Upper lobe of right lung (tissue), 1 donor: ENCODE data around the gene PMP22. TPM values are rescaled to one million over a fixed set of nuclear protein-coding genes. Genes with fewer than 3 reads are reported as not detected.

Source experiments
- ATAC-seq: fragments of 200-7000 bp; cut with Tn5 transposase; one replicate; pipeline ENCODE4 v1.9.1; 2020; ENCODE audit warnings: mild to moderate bottlenecking, moderate library complexity
- DNase-seq: peaks from one replicate; pipeline ENCODE4 v3.0.0-alpha.2; 2020
- H3K27ac ChIP-seq: fragments of 200-600 bp; one replicate; pipeline ENCODE4 v1.8.0; 2022
- H3K27me3 ChIP-seq: fragments of 200-600 bp; one replicate; pipeline ENCODE4 v1.8.0; 2022; ENCODE audit warnings: mild to moderate bottlenecking
- H3K36me3 ChIP-seq: fragments of 200-600 bp; one replicate; pipeline ENCODE4 v1.8.0; 2022
- H3K4me1 ChIP-seq: fragments of 200-600 bp; one replicate; pipeline ENCODE4 v1.8.0; 2022
- H3K4me3 ChIP-seq: fragments of 200-600 bp; one replicate; pipeline ENCODE4 v1.8.0; 2022; ENCODE audit warnings: mild to moderate bottlenecking
- H3K9me3 ChIP-seq: fragments of 200-600 bp; one replicate; pipeline ENCODE4 v1.8.0; 2022
- CTCF ChIP-seq: fragments of 200-600 bp; IDR thresholded peaks from one replicate; pipeline ENCODE4 v1.8.0; 2022; ENCODE audit warnings: antibody characterized with exemption
- intact Hi-C: fragments of 100-400 bp; cut with DNase I; formaldehyde crosslinking; loops from one replicate; pipeline ENCODE4 v1.11.0; 2022
- total RNA-seq: library from RNA; stranded (reverse); fragmentation: NEBNext Ultra II Directional; extraction: Animal tissue kit (Norgen Biotek cat#: 25700); gene quantifications from one replicate; pipeline ENCODE4 v1.2.1, GENCODE V29; 2021
- donor health status: DM: no; HTN: yes; CAD: no; lungs with severe emphysema.

PMP22 gene
- total RNA-seq, 1 donor from 2014 or later: 157 TPM

DNA sequence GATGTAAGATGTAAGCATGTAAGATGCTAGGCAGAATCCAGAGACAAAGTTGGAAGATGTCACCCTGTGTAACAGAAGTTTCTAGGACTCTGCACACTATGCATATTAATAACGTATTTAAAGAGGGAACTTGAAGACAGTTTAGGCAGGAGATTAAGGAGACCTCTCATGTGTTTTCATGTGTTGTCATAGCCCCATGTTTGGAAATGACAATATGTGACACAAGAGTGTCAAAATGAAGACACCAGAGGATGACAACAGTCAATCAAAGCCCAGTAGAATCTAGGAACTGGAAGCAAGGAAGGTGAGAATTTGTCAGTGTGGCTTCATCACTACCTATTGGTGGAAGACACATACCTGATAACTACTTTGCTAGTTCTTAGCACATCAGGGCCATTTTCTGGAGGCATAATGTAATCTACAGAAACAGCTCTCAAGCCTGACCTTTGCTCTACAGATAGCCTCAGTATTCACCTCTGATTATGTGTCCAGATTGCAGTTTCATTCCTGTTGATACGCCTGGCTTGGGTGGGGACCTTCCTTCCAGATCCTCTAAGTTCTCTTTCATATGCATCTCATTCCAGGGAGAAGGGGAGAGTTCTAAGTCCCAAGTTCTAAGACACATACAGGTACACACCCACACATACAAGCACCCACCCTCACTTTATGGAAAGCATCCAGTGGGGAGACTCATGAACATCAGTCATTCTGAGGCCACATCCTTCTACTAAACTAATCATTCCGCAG is 26.3 kb downstream of the PMP22 start:
- DNase-seq: no peak
- Histone ChIP-seq H3K4me1 (peaks cover 46% of the 10 kb centered on the region), H3K27ac (no peak overlapping the region), H3K9me3 (no peaks in the 10 kb centered on the region), H3K4me3 (no peak overlapping the region), H3K36me3 (peaks cover 66% of the 10 kb centered on the region), H3K27me3 (no peaks in the 10 kb centered on the region)
- ATAC-seq: no peak
- intact Hi-C loops: no loop called here
- no peak for TF ChIP-seq CTCF

DNA sequence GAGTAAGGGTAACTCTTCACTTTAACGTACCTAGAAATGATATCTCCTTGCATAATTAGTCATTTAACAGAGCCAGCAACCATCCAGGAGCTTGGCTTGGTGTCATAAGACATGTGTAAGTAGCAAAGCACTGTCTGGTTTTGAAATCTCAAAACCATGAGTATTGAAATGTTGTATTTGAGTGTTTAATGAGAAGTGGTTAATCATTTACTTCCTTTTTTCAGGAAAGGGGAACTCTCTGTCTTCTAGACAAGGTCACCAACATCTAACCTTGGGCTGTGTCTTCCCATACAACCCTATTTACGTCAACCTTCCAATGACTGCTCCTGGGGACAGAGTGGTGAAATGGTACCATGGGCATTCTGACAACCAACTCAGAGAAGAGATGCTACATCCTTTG is 27.1 kb downstream of the PMP22 start:
- peak; percentile 84 for ATAC-seq
- Histone ChIP-seq H3K4me3 (no peak overlapping the region), H3K27me3 (no peaks in the 10 kb centered on the region), H3K27ac (no peak overlapping the region), H3K36me3 (peaks cover 74% of the 10 kb centered on the region), H3K4me1 (peaks cover 54% of the 10 kb centered on the region), H3K9me3 (no peaks in the 10 kb centered on the region)
- TF ChIP-seq CTCF: no peak
- DNase-seq: no peak
- intact Hi-C loops: no loop called here

DNA sequence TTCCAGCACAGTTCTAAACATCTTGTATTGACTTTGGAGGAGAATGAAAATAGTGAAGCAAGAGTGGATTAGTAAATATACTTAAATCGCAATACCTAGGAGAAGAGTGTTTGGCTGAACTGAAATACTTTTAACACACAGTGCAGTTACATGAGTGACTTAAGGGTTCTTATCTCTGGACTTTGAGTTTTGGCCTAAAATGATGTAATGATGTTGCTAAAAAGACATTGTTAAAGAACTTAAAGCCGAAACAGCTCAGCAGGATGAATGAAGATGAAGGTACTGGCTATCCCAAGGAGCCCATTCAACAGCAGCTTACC is 28.1 kb downstream of the PMP22 start:
- H3K36me3 ChIP-seq: peaks cover 83% of the 10 kb centered on the region
- ATAC-seq (no peak), DNase-seq (no peak)
- H3K27me3 ChIP-seq: no peaks in the 10 kb centered on the region
- TF ChIP-seq CTCF: no peak
- no peak overlapping the region for H3K27ac ChIP-seq
- no peak overlapping the region for H3K4me3 ChIP-seq
- intact Hi-C loops: no loop called here
- no peaks in the 10 kb centered on the region for H3K9me3 ChIP-seq
- peaks cover 61% of the 10 kb centered on the region for H3K4me1 ChIP-seq

DNA sequence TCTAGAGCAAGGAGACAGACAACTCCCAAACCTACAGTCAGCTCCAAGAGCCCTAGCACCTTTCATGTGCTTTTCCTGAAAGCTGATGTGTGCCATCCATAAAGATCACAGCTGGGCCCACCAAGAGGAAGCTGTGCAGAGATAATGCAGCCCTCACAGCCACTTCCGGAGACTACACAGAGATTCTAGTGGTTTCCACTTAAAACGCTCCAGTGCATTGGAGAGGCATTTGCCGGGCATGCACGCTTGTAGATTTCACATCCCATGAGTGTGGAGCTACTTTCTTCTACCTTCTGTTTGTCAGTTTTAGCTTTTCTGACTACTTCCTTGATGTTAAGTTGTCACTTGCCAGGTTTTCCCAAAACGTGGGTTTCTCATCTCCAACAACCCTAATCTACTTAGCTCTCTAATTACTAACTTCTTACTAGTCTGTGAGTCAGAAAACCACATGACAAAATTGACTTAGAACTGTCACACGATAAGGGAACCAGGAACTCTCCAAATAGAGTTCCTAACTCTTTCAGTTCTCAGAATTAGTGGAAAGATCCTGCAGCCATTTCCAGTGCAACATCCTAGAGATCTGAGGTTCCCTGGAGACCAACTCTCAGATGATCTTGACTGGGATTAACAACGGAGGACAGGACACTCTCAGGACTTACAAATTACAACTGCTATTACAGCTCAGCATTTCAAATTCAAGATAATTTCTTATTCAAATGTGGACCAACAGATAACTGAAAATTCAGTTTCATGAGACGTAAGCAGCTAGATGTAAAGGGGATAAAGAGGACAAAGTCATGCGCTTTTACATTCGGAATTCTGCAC is 28.6 kb downstream of the PMP22 start:
- Histone ChIP-seq H3K9me3 (no peaks in the 10 kb centered on the region), H3K4me3 (no peak overlapping the region), H3K36me3 (peaks cover 89% of the 10 kb centered on the region), H3K4me1 (peaks cover 61% of the 10 kb centered on the region), H3K27ac (no peak overlapping the region), H3K27me3 (no peaks in the 10 kb centered on the region)
- DNase-seq (no peak), ATAC-seq (peak; percentile 35)
- TF ChIP-seq CTCF: no peak
- intact Hi-C loops: no loop called here

DNA sequence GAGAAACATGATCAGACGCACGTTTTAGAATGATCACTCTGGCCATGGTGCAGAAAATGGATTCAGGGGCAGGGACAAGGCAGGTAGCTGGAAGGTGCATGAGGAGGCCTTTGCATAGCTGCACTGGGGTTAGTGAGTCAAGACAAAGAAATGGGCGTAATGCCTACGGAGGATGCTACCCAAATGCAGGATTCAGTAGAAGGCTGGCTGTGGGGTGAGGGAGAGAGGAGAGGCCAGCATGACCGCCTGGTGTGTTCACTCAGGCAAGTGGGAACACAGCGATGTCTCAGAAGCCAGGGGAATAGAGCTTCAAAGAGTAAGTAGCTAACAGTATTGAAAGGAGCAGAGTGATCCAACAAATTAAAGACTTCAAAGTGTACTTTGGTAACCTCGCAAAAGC is 31.2 kb downstream of the PMP22 start:
- H3K4me1 ChIP-seq: peaks cover 60% of the 10 kb centered on the region
- no peak for DNase-seq
- no peaks in the 10 kb centered on the region for H3K9me3 ChIP-seq
- peaks cover 93% of the 10 kb centered on the region for H3K36me3 ChIP-seq
- TF ChIP-seq CTCF: no peak
- H3K27ac ChIP-seq: no peak overlapping the region
- H3K27me3 ChIP-seq: no peaks in the 10 kb centered on the region
- intact Hi-C loops: no loop called here
- no peak overlapping the region for H3K4me3 ChIP-seq
- ATAC-seq: no peak
